MCF 10A (cell line): ENCODE results near the gene RXFP4. TPM values are rescaled to one million over a fixed set of nuclear protein-coding genes. Genes with fewer than 3 reads are reported as not detected.

Source experiments
- BruUV-seq: library from RNA; stranded (reverse); fragments of 400-500 nt; replicated peaks from 2 replicates; lab custom pipeline; 2021; lab: Mats Ljungman, UMichigan
- CTCF ChIA-PET: fragments of 300-600 bp; sonication (Branson Sonifier 250); formaldehyde crosslinking; extraction: SDS; loops from one replicate; lab custom pipeline; 2021; ENCODE audit warnings: antibody characterized with exemption, inconsistent platforms; lab: Yijun Ruan, JAX
- POLR2A ChIA-PET: fragments of 300-600, 350-650 bp; sonication (Branson Sonifier 250); formaldehyde crosslinking; extraction: SDS; loops from one replicate; lab custom pipeline; 2020; ENCODE audit warnings: antibody characterized with exemption, inconsistent platforms; lab: Yijun Ruan, JAX
- DNase-seq: peaks from one replicate; pipeline ENCODE4 v3.0.0-alpha.2; 2018; ENCODE audit not compliant: unreplicated experiment
- H3K27ac Mint-ChIP-seq: one replicate; pipeline ENCODE4 v1.8.0; 2022; ENCODE audit warnings: mild to moderate bottlenecking, low read depth, mixed read lengths; ENCODE audit not compliant: unreplicated experiment
- H3K27me3 Mint-ChIP-seq: one replicate; pipeline ENCODE4 v1.8.0; 2022; ENCODE audit warnings: mixed read lengths; ENCODE audit not compliant: insufficient read depth, unreplicated experiment
- H3K36me3 Mint-ChIP-seq: one replicate; pipeline ENCODE4 v1.8.0; 2022; ENCODE audit warnings: mild to moderate bottlenecking, moderate library complexity, mixed read lengths; ENCODE audit not compliant: insufficient read depth, unreplicated experiment
- H3K4me1 Mint-ChIP-seq: one replicate; pipeline ENCODE4 v1.8.0; 2022; ENCODE audit warnings: mixed read lengths; ENCODE audit not compliant: insufficient read depth, unreplicated experiment
- H3K4me3 Mint-ChIP-seq: one replicate; pipeline ENCODE4 v1.8.0; 2022; ENCODE audit warnings: mild to moderate bottlenecking, moderate library complexity, mixed read lengths; ENCODE audit not compliant: unreplicated experiment
- H3K9me3 Mint-ChIP-seq: one replicate; pipeline ENCODE4 v1.8.0; 2022; ENCODE audit warnings: mixed read lengths; ENCODE audit not compliant: unreplicated experiment
- CTCF ChIP-seq: fragments of 200-600 bp; IDR thresholded peaks from one replicate; pipeline ENCODE4 v1.8.0; 2022; ENCODE audit warnings: antibody characterized with exemption, mild to moderate bottlenecking; ENCODE audit not compliant: unreplicated experiment
- intact Hi-C: fragments of 100-400 bp; cut with micrococcal nuclease; formaldehyde crosslinking; loops from 2 replicates; pipeline ENCODE4 v1.14.1; 2022
- total RNA-seq: library from RNA; stranded (reverse); gene quantifications from 2 replicates; pipeline ENCODE4 v1.2.3, GENCODE V29; 2022

The RXFP4 gene
- total RNA-seq, 1 experiment from 2014 or later: not detected

GRCh38 chr1:155960081-155960745, 18.8 kb downstream of the RXFP4 start:
- CTCF ChIA-PET: interaction anchor here (0.7 to 5.6 kb wide), 10 partner anchors 17 to 136 kb away, joined by 3 to 73 read pairs (median 4); partner anchors contain the start of gene ARHGEF2
- Mint-ChIP-seq H3K36me3 (peaks cover 97% of the 10 kb centered on the region), H3K27ac (peak overlapping the region; percentile 98), H3K9me3 (no peaks in the 10 kb centered on the region), H3K4me3 (peak overlapping the region; percentile 28), H3K27me3 (no peaks in the 10 kb centered on the region), H3K4me1 (peaks cover 40% of the 10 kb centered on the region)
- POLR2A ChIA-PET: interaction anchor here (0.6 to 11.4 kb wide), 6 partner anchors 11 to 38 kb away, joined by 3 to 259 read pairs (median 34); partner anchors contain the start of genes ARHGEF2, KHDC4 and RXFP4
- no TSS peak for BruUV-seq
- no peak for TF ChIP-seq CTCF
- DNase-seq: peak; percentile 22
- intact Hi-C loops: no loop called here

- peaks cover 95% of the 10 kb centered on the region for H3K36me3 Mint-ChIP-seq
- peak; percentile 42 for TF ChIP-seq CTCF
- BruUV-seq: no TSS peak
- intact Hi-C loops: loop anchor here (1.0 to 2.0 kb wide), 3 partner anchors 17 to 27 kb away; no protein-coding TSS in a partner anchor
- ChIA-PET POLR2A (interaction anchor here (0.8 to 11.4 kb wide), 11 partner anchors 9 to 59 kb away, joined by 3 to 259 read pairs (median 6); partner anchors contain the start of genes ARHGEF2, KHDC4, RXFP4 and SSR2), CTCF (interaction anchor here (0.6 to 5.6 kb wide), 16 partner anchors 9 to 140 kb away, joined by 3 to 73 read pairs (median 6); partner anchors contain the start of genes ARHGEF2 and LAMTOR2)
- H3K4me3 Mint-ChIP-seq: peak overlapping the region; percentile 75
- H3K27ac Mint-ChIP-seq: peak overlapping the region; percentile 98
- peaks cover 40% of the 10 kb centered on the region for H3K4me1 Mint-ChIP-seq
- H3K9me3 Mint-ChIP-seq: no peaks in the 10 kb centered on the region
- H3K27me3 Mint-ChIP-seq: no peaks in the 10 kb centered on the region
- DNase-seq: peak; percentile 100
Measured at GRCh38 chr1:155961937-155962336, 20.5 kb downstream of the RXFP4 start.

GRCh38 chr1:155962599-155963211, 21.3 kb downstream of the RXFP4 start:
- Mint-ChIP-seq H3K4me1 (peaks cover 41% of the 10 kb centered on the region), H3K27me3 (no peaks in the 10 kb centered on the region), H3K36me3 (peaks cover 95% of the 10 kb centered on the region), H3K9me3 (no peaks in the 10 kb centered on the region), H3K4me3 (no peak overlapping the region), H3K27ac (peak overlapping the region; percentile 98)
- ChIA-PET POLR2A (interaction anchor here (0.6 to 11.4 kb wide), 12 partner anchors 8 to 42 kb away, joined by 3 to 259 read pairs (median 6); partner anchors contain the start of genes ARHGEF2, KHDC4 and RXFP4), CTCF (interaction anchor here (0.7 to 5.6 kb wide), 16 partner anchors 10 to 167 kb away, joined by 3 to 73 read pairs (median 6); partner anchors contain the start of genes ARHGEF2 and LAMTOR2)
- TF ChIP-seq CTCF: no peak
- peak; percentile 92 for DNase-seq
- no TSS peak for BruUV-seq
- intact Hi-C loops: loop anchor here (1.0 to 2.0 kb wide), 4 partner anchors 12 to 27 kb away; no protein-coding TSS in a partner anchor

GRCh38 chr1:155964193-155964592, 22.8 kb downstream of the RXFP4 start:
- H3K27ac Mint-ChIP-seq: peak overlapping the region; percentile 82
- H3K36me3 Mint-ChIP-seq: peaks cover 94% of the 10 kb centered on the region
- no TSS peak for BruUV-seq
- H3K4me1 Mint-ChIP-seq: peaks cover 45% of the 10 kb centered on the region
- H3K9me3 Mint-ChIP-seq: no peaks in the 10 kb centered on the region
- ChIA-PET CTCF (interaction anchor here (0.7 to 5.6 kb wide), 2 partner anchors 13 to 183 kb away, joined by 3 to 73 read pairs; partner anchors contain the start of gene ARHGEF2), POLR2A (interaction anchor here (0.6 to 11.4 kb wide), 3 partner anchors 15 to 120 kb away, joined by 3 to 259 read pairs (median 67); partner anchors contain the start of genes ARHGEF2 and KHDC4)
- no peak for TF ChIP-seq CTCF
- H3K4me3 Mint-ChIP-seq: no peak overlapping the region
- no peaks in the 10 kb centered on the region for H3K27me3 Mint-ChIP-seq
- no peak for DNase-seq
- intact Hi-C loops: no loop called here
